HG03097 (cell line): Measurements from ENCODE around the gene TRIB2.

Experiments
- ATAC-seq: cut with Tn5 transposase; IDR thresholded peaks from one replicate; pipeline ENCODE4 v1.9.1; 2021; ENCODE audit not compliant: unreplicated experiment, low FRiP score

TRIB2 gene

GRCh38 chr2:12770300-12770968 is 53.7 kb downstream of the TRIB2 start:
- ATAC-seq, result no peak

- ATAC-seq, result no peak
Measured at GRCh38 chr2:12771154-12771553, 54.4 kb downstream of the TRIB2 start.

- no peak for ATAC-seq
Measured at GRCh38 chr2:12773586-12774394, 57.1 kb downstream of the TRIB2 start.

- no peak for ATAC-seq
Measured at GRCh38 chr2:12774395-12774727, 57.6 kb downstream of the TRIB2 start.

GRCh38 chr2:12776521-12776961 is 59.8 kb downstream of the TRIB2 start:
- ATAC-seq, result no peak

- no peak for ATAC-seq
Measured at GRCh38 chr2:12778369-12778768, 61.6 kb downstream of the TRIB2 start.

GRCh38 chr2:12778811-12779579 is 62.3 kb downstream of the TRIB2 start:
- no peak for ATAC-seq

GRCh38 chr2:12781329-12781728 is 64.6 kb downstream of the TRIB2 start:
- ATAC-seq, result no peak

- ATAC-seq, result no peak
Measured at GRCh38 chr2:12787891-12788801, 71.4 kb downstream of the TRIB2 start.

- ATAC-seq, result no peak
Measured at GRCh38 chr2:12791906-12792305, 75.2 kb downstream of the TRIB2 start.
